PFSK-1 (cell line): ENCODE measurements around the gene CHRNA1.

Source experiments
- FOXP2 ChIP-seq: optimal IDR thresholded peaks from 2 replicates; pipeline ENCODE3; 2011; ENCODE audit warnings: borderline replicate concordance, control low read depth, inconsistent platforms; ENCODE audit not compliant: insufficient read depth; ENCODE audit errors: extremely low read length, extremely low read depth
- POLR2AphosphoS5 ChIP-seq: IDR thresholded peaks from 2 replicates; pipeline ENCODE4 v1.6.1; 2012; ENCODE audit warnings: low read depth, mild to moderate bottlenecking, control low read depth, low read length, moderate library complexity
- SIN3A ChIP-seq: IDR thresholded peaks from 2 replicates; pipeline ENCODE4 v1.6.1; 2012; ENCODE audit warnings: mild to moderate bottlenecking, low read length, moderate library complexity, borderline replicate concordance; ENCODE audit not compliant: insufficient read depth
- TAF1 ChIP-seq: IDR thresholded peaks from 2 replicates; pipeline ENCODE4 v1.6.1; 2012; ENCODE audit warnings: low read length, control low read depth, borderline replicate concordance; ENCODE audit not compliant: insufficient read depth
- TF ChIP-seq, protein P1 (sequence below), 2 experiments: IDR thresholded peaks; 2 replicates each; pipeline versions ENCODE4 v1.6.1 to v1.8.0; 2011 to 2012; ENCODE audit warnings: low read depth in 2 of 2, low read length in 2 of 2, control low read depth in 1 of 2, inconsistent platforms in 1 of 2, mild to moderate bottlenecking in 1 of 2, moderate library complexity in 1 of 2; ENCODE audit not compliant: insufficient read depth in 1 of 2

The CHRNA1 gene

DNA sequence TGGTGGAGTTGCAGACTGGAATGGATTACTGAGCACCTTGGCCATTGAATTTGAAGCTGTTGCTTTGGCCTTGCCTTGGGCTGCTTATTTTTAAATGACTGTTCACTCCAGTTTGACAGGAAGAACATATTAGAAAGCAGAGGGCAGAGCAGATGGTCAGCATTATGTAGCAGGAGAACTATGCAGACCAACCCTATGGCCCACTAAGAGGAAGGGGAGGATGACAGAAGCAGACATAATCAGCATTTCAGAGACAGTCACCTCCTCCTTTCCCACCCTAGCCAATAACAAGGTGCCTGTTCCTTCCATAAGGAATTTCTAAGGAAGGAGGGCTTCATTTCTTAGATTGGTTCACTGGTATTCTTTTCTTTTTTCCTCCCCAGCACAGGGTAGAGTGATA is 2.4 kb downstream of the CHRNA1 start:
- TF ChIP-seq TAF1 (no peak), SIN3A (no peak), FOXP2 (no peak), POLR2AphosphoS5 (no peak)
- TF ChIP-seq, protein P1, sequence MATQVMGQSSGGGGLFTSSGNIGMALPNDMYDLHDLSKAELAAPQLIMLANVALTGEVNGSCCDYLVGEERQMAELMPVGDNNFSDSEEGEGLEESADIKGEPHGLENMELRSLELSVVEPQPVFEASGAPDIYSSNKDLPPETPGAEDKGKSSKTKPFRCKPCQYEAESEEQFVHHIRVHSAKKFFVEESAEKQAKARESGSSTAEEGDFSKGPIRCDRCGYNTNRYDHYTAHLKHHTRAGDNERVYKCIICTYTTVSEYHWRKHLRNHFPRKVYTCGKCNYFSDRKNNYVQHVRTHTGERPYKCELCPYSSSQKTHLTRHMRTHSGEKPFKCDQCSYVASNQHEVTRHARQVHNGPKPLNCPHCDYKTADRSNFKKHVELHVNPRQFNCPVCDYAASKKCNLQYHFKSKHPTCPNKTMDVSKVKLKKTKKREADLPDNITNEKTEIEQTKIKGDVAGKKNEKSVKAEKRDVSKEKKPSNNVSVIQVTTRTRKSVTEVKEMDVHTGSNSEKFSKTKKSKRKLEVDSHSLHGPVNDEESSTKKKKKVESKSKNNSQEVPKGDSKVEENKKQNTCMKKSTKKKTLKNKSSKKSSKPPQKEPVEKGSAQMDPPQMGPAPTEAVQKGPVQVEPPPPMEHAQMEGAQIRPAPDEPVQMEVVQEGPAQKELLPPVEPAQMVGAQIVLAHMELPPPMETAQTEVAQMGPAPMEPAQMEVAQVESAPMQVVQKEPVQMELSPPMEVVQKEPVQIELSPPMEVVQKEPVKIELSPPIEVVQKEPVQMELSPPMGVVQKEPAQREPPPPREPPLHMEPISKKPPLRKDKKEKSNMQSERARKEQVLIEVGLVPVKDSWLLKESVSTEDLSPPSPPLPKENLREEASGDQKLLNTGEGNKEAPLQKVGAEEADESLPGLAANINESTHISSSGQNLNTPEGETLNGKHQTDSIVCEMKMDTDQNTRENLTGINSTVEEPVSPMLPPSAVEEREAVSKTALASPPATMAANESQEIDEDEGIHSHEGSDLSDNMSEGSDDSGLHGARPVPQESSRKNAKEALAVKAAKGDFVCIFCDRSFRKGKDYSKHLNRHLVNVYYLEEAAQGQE (IDR thresholded peaks at IDR 0.05; ENCODE audit: insufficient read depth in 1 of 2, low read depth in 2 of 2, low read length in 2 of 2) = no peak

DNA sequence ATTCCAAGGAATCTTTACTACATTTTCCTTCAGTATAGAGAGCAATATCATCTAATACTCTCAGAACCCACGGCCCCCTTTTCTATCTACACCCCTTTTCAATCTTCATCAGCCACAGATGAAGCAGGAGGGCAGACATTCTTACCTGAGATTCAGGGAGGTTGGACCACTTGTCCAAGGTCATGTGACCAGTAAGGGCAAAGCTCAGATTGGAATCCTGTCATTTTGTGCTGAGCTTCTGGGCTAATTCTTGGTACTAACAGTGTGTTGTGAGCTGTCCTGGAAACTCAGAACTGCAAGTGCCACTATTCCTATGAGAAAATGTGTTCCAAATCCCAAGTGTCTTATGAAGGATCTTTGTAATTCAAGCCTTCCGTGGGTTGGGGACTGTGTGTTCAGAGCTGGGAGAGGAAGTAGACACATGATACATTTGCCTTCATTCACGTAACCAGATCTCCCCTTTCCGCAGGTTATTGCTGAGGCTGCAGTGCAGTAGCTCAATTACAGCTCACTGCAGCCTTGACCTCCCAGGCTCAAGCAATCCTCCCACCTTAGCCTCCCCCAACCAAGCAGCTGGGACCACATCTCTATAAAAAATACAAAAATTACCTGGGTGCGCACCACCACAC is 3.3 kb downstream of the CHRNA1 start:
- TF ChIP-seq, protein P1 (IDR thresholded peaks at IDR 0.05; ENCODE audit: insufficient read depth in 1 of 2, low read depth in 2 of 2, low read length in 2 of 2) = no peak
- TF ChIP-seq TAF1 = no peak
- TF ChIP-seq POLR2AphosphoS5 = no peak
- no peak for TF ChIP-seq SIN3A
- no peak for TF ChIP-seq FOXP2

DNA sequence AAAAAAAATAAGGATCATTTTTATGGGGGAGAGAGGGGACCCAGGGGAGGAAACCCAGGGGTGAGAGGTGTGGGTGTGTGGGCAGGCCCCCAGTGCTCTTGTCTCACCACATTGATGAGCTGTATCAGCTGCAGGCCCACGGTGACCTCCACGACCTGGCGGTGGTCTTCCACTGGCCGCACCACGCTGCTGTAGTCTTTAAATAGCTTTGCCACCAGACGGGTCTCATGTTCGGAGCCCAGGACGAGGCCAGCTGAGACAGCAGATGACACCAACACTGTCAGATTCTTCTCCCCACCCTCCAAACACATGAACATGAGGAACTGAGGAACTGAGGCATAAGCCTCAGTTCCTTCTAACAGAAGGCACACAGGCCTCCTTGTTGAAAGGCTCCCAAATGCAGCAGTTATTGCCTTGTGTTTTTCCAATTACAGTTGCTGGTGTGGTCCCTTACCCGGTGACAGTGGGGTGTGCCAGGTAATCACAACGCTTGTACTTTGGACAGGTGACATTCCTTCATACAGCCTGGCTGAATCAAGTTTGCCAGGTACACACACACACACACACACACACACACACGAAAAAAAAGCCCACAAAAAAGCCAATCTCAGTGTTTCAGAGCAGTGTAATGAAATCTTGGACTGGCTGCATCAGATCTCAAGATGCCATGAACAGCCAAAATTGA is 4.7 kb downstream of the CHRNA1 start:
- TF ChIP-seq SIN3A (no peak), TAF1 (no peak), POLR2AphosphoS5 (no peak), FOXP2 (no peak)
- TF ChIP-seq, protein P1 (IDR thresholded peaks at IDR 0.05; ENCODE audit: insufficient read depth in 1 of 2, low read depth in 2 of 2, low read length in 2 of 2) = no peak

DNA sequence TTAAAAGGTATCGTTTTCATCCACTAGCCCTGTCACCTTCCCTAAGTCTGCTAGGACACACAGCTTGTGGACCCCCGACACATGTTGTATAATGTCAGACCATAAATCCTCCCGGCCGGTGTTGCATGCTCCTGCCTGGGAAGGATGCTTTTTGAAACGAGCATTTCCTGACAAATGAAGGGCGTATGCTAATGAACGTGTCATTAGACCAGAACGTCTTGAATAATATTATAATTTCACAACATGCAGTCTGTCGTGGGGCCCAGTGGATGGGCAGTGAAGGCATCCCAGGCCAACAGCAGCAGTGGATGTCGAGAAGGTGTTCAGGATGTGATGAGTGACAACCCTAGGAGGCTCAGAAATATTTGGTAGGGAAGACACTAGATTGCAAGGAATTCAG is 7.5 kb downstream of the CHRNA1 start:
- TF ChIP-seq FOXP2 (no peak), POLR2AphosphoS5 (no peak), TAF1 (no peak), SIN3A (no peak)
- TF ChIP-seq, protein P1 (IDR thresholded peaks at IDR 0.05; ENCODE audit: insufficient read depth in 1 of 2, low read depth in 2 of 2, low read length in 2 of 2) = no peak
